BJ (cell line): Measurements from ENCODE around the gene TPRKB. TPM values are rescaled to one million over a fixed set of nuclear protein-coding genes. Genes with fewer than 3 reads are reported as not detected.
"Not testable (repeated sequence)": the region's sequence is repeated elsewhere in the genome, so short reads cannot be mapped to it uniquely, and the experiment has no call there.

Experiments used
- CTCF ChIA-PET: fragments of 350-600 bp; formaldehyde crosslinking; extraction: SDS; loops from one replicate; lab custom pipeline; 2021; ENCODE audit warnings: antibody characterized with exemption, inconsistent platforms; lab: Yijun Ruan, JAX
- POLR2A ChIA-PET: fragments of 300-600 bp; sonication (Branson Sonifier 250); formaldehyde crosslinking; extraction: SDS; loops from one replicate; lab custom pipeline; 2021; ENCODE audit warnings: antibody characterized with exemption; lab: Charles Lee
- DNase-seq: peaks from one replicate; pipeline ENCODE4 v3.0.0-alpha.2; 2011; ENCODE audit warnings: low read depth
- H3K27me3 ChIP-seq: 2 replicates; pipeline ENCODE4 v1.6.0; 2011; ENCODE audit warnings: low read length; ENCODE audit not compliant: control insufficient read depth, insufficient read depth
- H3K36me3 ChIP-seq: 2 replicates; pipeline ENCODE4 v1.5.1; 2011; ENCODE audit warnings: low read length; ENCODE audit not compliant: control insufficient read depth, insufficient read depth
- H3K4me3 ChIP-seq: 2 replicates; pipeline ENCODE4 v1.5.1; 2011; ENCODE audit warnings: low read depth, mild to moderate bottlenecking, control low read depth, low read length
- polyA plus RNA-seq: library from polyadenylated mRNA; depleted of rRNA; stranded (reverse); fragments of >200 nt; gene quantifications from 2 replicates; pipeline ENCODE4 v1.2.3, GENCODE V29; 2011
- TF ChIP-seq, protein P1 (sequence below): IDR thresholded peaks from 2 replicates; pipeline ENCODE4 v1.5.1; 2011; ENCODE audit warnings: low read depth, mild to moderate bottlenecking, control low read depth, inconsistent platforms, low read length, moderate library complexity; ENCODE audit not compliant: insufficient read depth

Gene TPRKB
- polyA plus RNA-seq, 1 experiment, result 16.0 TPM

DNA sequence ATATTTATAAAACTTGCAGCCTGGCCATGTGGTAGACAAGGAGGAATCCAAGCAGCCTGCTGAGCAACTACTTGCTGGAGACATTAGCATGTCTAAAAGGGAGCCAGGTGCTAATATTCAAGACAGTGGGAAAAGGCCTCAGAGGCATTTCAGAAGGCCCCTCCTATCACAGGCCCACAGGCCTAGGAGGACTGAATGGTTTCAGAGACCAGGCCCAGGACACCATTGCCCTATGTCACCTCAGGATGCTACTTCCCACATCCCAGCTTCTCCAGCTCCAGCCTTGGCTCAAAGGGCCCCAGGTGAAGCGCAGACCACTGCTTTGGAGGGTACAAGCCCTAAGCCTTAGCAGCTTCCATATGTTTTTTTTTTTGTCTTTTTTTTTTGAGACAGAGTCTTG, 39.0 kb downstream of the TPRKB start:
- ChIA-PET POLR2A (no interaction called here), CTCF (interaction anchor here (1.6 kb wide), 1 partner anchor 9 kb away, joined by 3 read pairs; no protein-coding TSS in a partner anchor)
- H3K27me3 ChIP-seq, result no peaks in the 10 kb centered on the region
- no peaks in the 10 kb centered on the region for H3K36me3 ChIP-seq
- no peak for DNase-seq
- TF ChIP-seq, protein P1, sequence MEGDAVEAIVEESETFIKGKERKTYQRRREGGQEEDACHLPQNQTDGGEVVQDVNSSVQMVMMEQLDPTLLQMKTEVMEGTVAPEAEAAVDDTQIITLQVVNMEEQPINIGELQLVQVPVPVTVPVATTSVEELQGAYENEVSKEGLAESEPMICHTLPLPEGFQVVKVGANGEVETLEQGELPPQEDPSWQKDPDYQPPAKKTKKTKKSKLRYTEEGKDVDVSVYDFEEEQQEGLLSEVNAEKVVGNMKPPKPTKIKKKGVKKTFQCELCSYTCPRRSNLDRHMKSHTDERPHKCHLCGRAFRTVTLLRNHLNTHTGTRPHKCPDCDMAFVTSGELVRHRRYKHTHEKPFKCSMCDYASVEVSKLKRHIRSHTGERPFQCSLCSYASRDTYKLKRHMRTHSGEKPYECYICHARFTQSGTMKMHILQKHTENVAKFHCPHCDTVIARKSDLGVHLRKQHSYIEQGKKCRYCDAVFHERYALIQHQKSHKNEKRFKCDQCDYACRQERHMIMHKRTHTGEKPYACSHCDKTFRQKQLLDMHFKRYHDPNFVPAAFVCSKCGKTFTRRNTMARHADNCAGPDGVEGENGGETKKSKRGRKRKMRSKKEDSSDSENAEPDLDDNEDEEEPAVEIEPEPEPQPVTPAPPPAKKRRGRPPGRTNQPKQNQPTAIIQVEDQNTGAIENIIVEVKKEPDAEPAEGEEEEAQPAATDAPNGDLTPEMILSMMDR, result no peak
- no peak overlapping the region for H3K4me3 ChIP-seq

DNA sequence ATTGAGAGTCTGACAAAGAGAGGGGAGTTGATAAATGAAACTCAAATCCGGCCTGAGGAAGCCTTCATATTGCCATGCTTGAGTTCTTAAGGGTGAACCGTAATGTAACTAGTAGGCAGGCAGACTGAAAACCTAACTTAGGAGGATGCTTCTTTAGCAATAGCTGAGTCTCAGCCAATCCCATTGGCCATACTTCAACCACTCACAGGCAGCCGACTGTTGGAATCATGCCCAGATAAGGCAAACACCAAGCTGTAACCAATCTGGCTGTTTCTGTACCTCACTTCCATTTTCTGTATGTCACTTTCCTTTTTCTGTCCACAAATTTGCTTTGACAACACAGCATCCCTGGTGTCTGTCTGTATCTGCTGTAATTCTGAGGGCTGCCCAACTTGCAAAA, 39.5 kb downstream of the TPRKB start:
- no peak for DNase-seq
- ChIA-PET CTCF (interaction anchor here (1.6 kb wide), 1 partner anchor 8 kb away, joined by 3 read pairs; no protein-coding TSS in a partner anchor), POLR2A (no interaction called here)
- no peak overlapping the region for H3K4me3 ChIP-seq
- TF ChIP-seq, protein P1, result no peak
- no peaks in the 10 kb centered on the region for H3K36me3 ChIP-seq
- no peaks in the 10 kb centered on the region for H3K27me3 ChIP-seq

DNA sequence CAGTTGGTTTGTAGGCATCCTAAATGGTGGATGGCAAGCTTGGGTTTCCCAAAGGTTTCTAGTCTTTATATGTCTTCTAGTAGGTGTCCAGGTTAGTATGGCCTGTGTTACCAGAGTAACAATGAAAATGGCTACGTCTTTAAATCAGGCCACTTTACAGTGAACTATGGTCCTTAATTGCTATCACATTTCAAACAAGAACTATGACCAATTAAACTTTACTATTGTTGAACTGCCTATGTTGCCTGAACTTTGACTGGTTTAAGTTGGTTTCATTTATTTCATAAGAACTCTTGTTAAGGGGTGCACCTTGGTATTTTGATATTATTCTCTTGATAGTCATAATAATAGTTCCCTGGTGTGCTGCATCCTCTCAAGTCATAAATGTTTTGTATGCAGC, 40.2 kb downstream of the TPRKB start:
- H3K4me3 ChIP-seq, H3K36me3 ChIP-seq, DNase-seq, POLR2A ChIA-PET, H3K27me3 ChIP-seq: not testable (repeated sequence)
- CTCF ChIA-PET, result interaction anchor here (1.6 kb wide), 1 partner anchor 17 kb away, joined by 4 read pairs; no protein-coding TSS in a partner anchor

GRCh38 chr2:73696521-73696920, 40.6 kb downstream of the TPRKB start:
- DNase-seq, H3K27me3 ChIP-seq, POLR2A ChIA-PET, H3K36me3 ChIP-seq, H3K4me3 ChIP-seq: not testable (repeated sequence)
- CTCF ChIA-PET, result interaction anchor here (1.6 kb wide), 1 partner anchor 16 kb away, joined by 4 read pairs; no protein-coding TSS in a partner anchor

- POLR2A ChIA-PET, DNase-seq, H3K4me3 ChIP-seq, H3K27me3 ChIP-seq, H3K36me3 ChIP-seq: not testable (repeated sequence)
- CTCF ChIA-PET, result interaction anchor here (1.5 to 2.5 kb wide), 3 partner anchors 11 to 68 kb away, joined by 3 to 15 read pairs (median 3); no protein-coding TSS in a partner anchor
- TF ChIP-seq, protein P1, result peak; percentile 60
Observed at GRCh38 chr2:73690372-73691088, 46.6 kb downstream of the TPRKB start.

- H3K36me3 ChIP-seq, H3K4me3 ChIP-seq, CTCF ChIA-PET, H3K27me3 ChIP-seq, DNase-seq, POLR2A ChIA-PET: not testable (repeated sequence)
Observed at GRCh38 chr2:73688494-73688893, 48.7 kb downstream of the TPRKB start.
